GM18907 (cell line): ENCODE results near the gene NDUFS4.
"Not testable (repeated sequence)": the region's sequence is repeated elsewhere in the genome, so short reads cannot be mapped to it uniquely, and the experiment has no call there.

ENCODE experiments used
- ATAC-seq: cut with Tn5 transposase; IDR thresholded peaks from one replicate; pipeline ENCODE4 v1.9.1; 2021; ENCODE audit warnings: mild to moderate bottlenecking, moderate library complexity; ENCODE audit not compliant: unreplicated experiment

Gene NDUFS4

GRCh38 chr5:53560506-53561191 is at the start of gene NDUFS4:
NDUFS4 (plus strand) TSS chr5:53560639; CDS start chr5:53560663, 24 bp downstream.
- ATAC-seq, result peak; percentile 96

- ATAC-seq, result no peak
Observed at GRCh38 chr5:53512539-53512938, 47.9 kb upstream of the NDUFS4 start.

- ATAC-seq, result no peak
Observed at GRCh38 chr5:53515988-53516387, 44.5 kb upstream of the NDUFS4 start.

GRCh38 chr5:53520813-53521212 is 39.6 kb upstream of the NDUFS4 start:
- no peak for ATAC-seq

GRCh38 chr5:53537711-53538110 is 22.7 kb upstream of the NDUFS4 start:
- no peak for ATAC-seq

GRCh38 chr5:53540739-53541138 is 19.7 kb upstream of the NDUFS4 start:
- not testable (repeated sequence) for ATAC-seq

GRCh38 chr5:53541859-53542258 is 18.6 kb upstream of the NDUFS4 start:
- ATAC-seq, result no peak

- ATAC-seq, result no peak
Observed at GRCh38 chr5:53542926-53543325, 17.5 kb upstream of the NDUFS4 start.

GRCh38 chr5:53543401-53543800 is 17.0 kb upstream of the NDUFS4 start:
- ATAC-seq, result no peak

GRCh38 chr5:53545744-53546143 is 14.7 kb upstream of the NDUFS4 start:
- no peak for ATAC-seq

GRCh38 chr5:53547226-53547625 is 13.2 kb upstream of the NDUFS4 start:
- no peak for ATAC-seq

GRCh38 chr5:53548501-53548900 is 11.9 kb upstream of the NDUFS4 start:
- ATAC-seq, result not testable (repeated sequence)

GRCh38 chr5:53549792-53550191 is 10.6 kb upstream of the NDUFS4 start:
- no peak for ATAC-seq

GRCh38 chr5:53552561-53552960 is 7.9 kb upstream of the NDUFS4 start:
- no peak for ATAC-seq

GRCh38 chr5:53554444-53554843 is 6.0 kb upstream of the NDUFS4 start:
- no peak for ATAC-seq

GRCh38 chr5:53555160-53555559 is 5.3 kb upstream of the NDUFS4 start:
- no peak for ATAC-seq

- no peak for ATAC-seq
Observed at GRCh38 chr5:53556001-53556400, 4.4 kb upstream of the NDUFS4 start.

GRCh38 chr5:53557386-53557785 is 3.1 kb upstream of the NDUFS4 start:
- ATAC-seq, result no peak

- ATAC-seq, result no peak
Observed at GRCh38 chr5:53558966-53559365, 1.5 kb upstream of the NDUFS4 start.

- ATAC-seq, result peak; percentile 8
Observed at GRCh38 chr5:53560028-53560427, 411 bp upstream of the NDUFS4 start.

- no peak for ATAC-seq
Observed at GRCh38 chr5:53568401-53568800, 8.0 kb downstream of the NDUFS4 start.

GRCh38 chr5:53568871-53569270 is 8.4 kb downstream of the NDUFS4 start:
- no peak for ATAC-seq

- ATAC-seq, result no peak
Observed at GRCh38 chr5:53569453-53569852, 9.0 kb downstream of the NDUFS4 start.
